Measurements from ENCODE around the gene ACHE.

Gene ACHE

GRCh38 chr7:100879685-100880261 lies 15.9 kb downstream of the ACHE start:
- peaks cover 18% of the 10 kb centered on the region for H3K4me1 ChIP-seq (ENCODE audit: insufficient read depth, low read length)
- H3K27me3 ChIP-seq (ENCODE audit: control insufficient read depth in 1 of 2, insufficient read depth in 2 of 2, low read length in 2 of 2) = no peaks in the 10 kb centered on the region
- H3K27ac ChIP-seq (ENCODE audit: low read depth, low read length) = no peak overlapping the region
- no peak overlapping the region for H3K9ac ChIP-seq (ENCODE audit: low read length)
- no peak overlapping the region for H3K4me3 ChIP-seq (ENCODE audit: low read depth in 1 of 2, low read length in 2 of 2)
- peaks cover 62% of the 10 kb centered on the region for H3K36me3 ChIP-seq (ENCODE audit: insufficient read depth, low read length)
- H3K9me3 ChIP-seq (ENCODE audit: low read length) = no peaks in the 10 kb centered on the region

- H3K4me1 ChIP-seq (ENCODE audit: insufficient read depth, low read length) = peaks cover 25% of the 10 kb centered on the region
- peaks cover 54% of the 10 kb centered on the region for H3K36me3 ChIP-seq (ENCODE audit: insufficient read depth, low read length)
- H3K27ac ChIP-seq (ENCODE audit: low read depth, low read length) = no peak overlapping the region
- H3K9me3 ChIP-seq (ENCODE audit: low read length) = no peaks in the 10 kb centered on the region
- H3K27me3 ChIP-seq (ENCODE audit: control insufficient read depth in 1 of 2, insufficient read depth in 2 of 2, low read length in 2 of 2) = no peaks in the 10 kb centered on the region
- H3K9ac ChIP-seq (ENCODE audit: low read length) = no peak overlapping the region
- H3K4me3 ChIP-seq (ENCODE audit: low read depth in 1 of 2, low read length in 2 of 2) = no peak overlapping the region
Measured at GRCh38 chr7:100878685-100879084, 17.0 kb downstream of the ACHE start.

- no peaks in the 10 kb centered on the region for H3K27me3 ChIP-seq (ENCODE audit: control insufficient read depth in 1 of 2, insufficient read depth in 2 of 2, low read length in 2 of 2)
- no peak overlapping the region for H3K27ac ChIP-seq (ENCODE audit: low read depth, low read length)
- peaks cover 54% of the 10 kb centered on the region for H3K36me3 ChIP-seq (ENCODE audit: insufficient read depth, low read length)
- no peaks in the 10 kb centered on the region for H3K9me3 ChIP-seq (ENCODE audit: low read length)
- H3K4me1 ChIP-seq (ENCODE audit: insufficient read depth, low read length) = peaks cover 27% of the 10 kb centered on the region
- H3K4me3 ChIP-seq (ENCODE audit: low read depth in 1 of 2, low read length in 2 of 2) = no peak overlapping the region
- no peak overlapping the region for H3K9ac ChIP-seq (ENCODE audit: low read length)
Measured at GRCh38 chr7:100878013-100878412, 17.7 kb downstream of the ACHE start.

- Histone ChIP-seq H3K4me1 (ENCODE audit: insufficient read depth, low read length) (peaks cover 27% of the 10 kb centered on the region), H3K4me3 (ENCODE audit: low read depth in 1 of 2, low read length in 2 of 2) (peak overlapping the region; percentile 79 to 100), H3K9ac (ENCODE audit: low read length) (peak overlapping the region; percentile 90), H3K9me3 (ENCODE audit: low read length) (no peaks in the 10 kb centered on the region), H3K27me3 (ENCODE audit: control insufficient read depth in 1 of 2, insufficient read depth in 2 of 2, low read length in 2 of 2) (no peaks in the 10 kb centered on the region), H3K27ac (ENCODE audit: low read depth, low read length) (peak overlapping the region; percentile 99), H3K36me3 (ENCODE audit: insufficient read depth, low read length) (peaks cover 52% of the 10 kb centered on the region)
Measured at GRCh38 chr7:100875356-100875751, 20.3 kb downstream of the ACHE start.

GRCh38 chr7:100874577-100875355 lies 20.9 kb downstream of the ACHE start, which contains the start of gene SRRT:
Gene SRRT, plus strand, starts transcription at chr7:100875103. Its CDS starts 488 bp downstream, at chr7:100875591.
- no peaks in the 10 kb centered on the region for H3K27me3 ChIP-seq (ENCODE audit: control insufficient read depth in 1 of 2, insufficient read depth in 2 of 2, low read length in 2 of 2)
- H3K36me3 ChIP-seq (ENCODE audit: insufficient read depth, low read length) = peaks cover 53% of the 10 kb centered on the region
- H3K9ac ChIP-seq (ENCODE audit: low read length) = peak within 1 kb of the TSS; percentile 90
- H3K4me1 ChIP-seq (ENCODE audit: insufficient read depth, low read length) = peaks cover 27% of the 10 kb centered on the region
- peak within 1 kb of the TSS; percentile 79 to 100 for H3K4me3 ChIP-seq (ENCODE audit: low read depth in 1 of 2, low read length in 2 of 2)
- peak within 1 kb of the TSS; percentile 99 for H3K27ac ChIP-seq (ENCODE audit: low read depth, low read length)
- H3K9me3 ChIP-seq (ENCODE audit: low read length) = no peaks in the 10 kb centered on the region

- Histone ChIP-seq H3K27me3 (ENCODE audit: control insufficient read depth in 1 of 2, insufficient read depth in 2 of 2, low read length in 2 of 2) (no peaks in the 10 kb centered on the region), H3K9me3 (ENCODE audit: low read length) (no peaks in the 10 kb centered on the region), H3K27ac (ENCODE audit: low read depth, low read length) (peak overlapping the region; percentile 99), H3K4me3 (ENCODE audit: low read depth in 1 of 2, low read length in 2 of 2) (peak overlapping the region; percentile 79 to 100), H3K36me3 (ENCODE audit: insufficient read depth, low read length) (peaks cover 50% of the 10 kb centered on the region), H3K9ac (ENCODE audit: low read length) (peak overlapping the region; percentile 56), H3K4me1 (ENCODE audit: insufficient read depth, low read length) (peaks cover 27% of the 10 kb centered on the region)
Measured at GRCh38 chr7:100874300-100874576, 21.4 kb downstream of the ACHE start.

GRCh38 chr7:100873599-100874299 lies 21.9 kb downstream of the ACHE start:
- H3K4me1 ChIP-seq (ENCODE audit: insufficient read depth, low read length) = peaks cover 31% of the 10 kb centered on the region
- no peaks in the 10 kb centered on the region for H3K9me3 ChIP-seq (ENCODE audit: low read length)
- no peaks in the 10 kb centered on the region for H3K27me3 ChIP-seq (ENCODE audit: control insufficient read depth in 1 of 2, insufficient read depth in 2 of 2, low read length in 2 of 2)
- H3K9ac ChIP-seq (ENCODE audit: low read length) = peak overlapping the region; percentile 56
- H3K36me3 ChIP-seq (ENCODE audit: insufficient read depth, low read length) = peaks cover 47% of the 10 kb centered on the region
- H3K27ac ChIP-seq (ENCODE audit: low read depth, low read length) = peak overlapping the region; percentile 99
- H3K4me3 ChIP-seq (ENCODE audit: low read depth in 1 of 2, low read length in 2 of 2) = peak overlapping the region; percentile 79 to 100

- peak overlapping the region; percentile 99 for H3K27ac ChIP-seq (ENCODE audit: low read depth, low read length)
- peaks cover 27% of the 10 kb centered on the region for H3K36me3 ChIP-seq (ENCODE audit: insufficient read depth, low read length)
- no peaks in the 10 kb centered on the region for H3K9me3 ChIP-seq (ENCODE audit: low read length)
- H3K4me3 ChIP-seq (ENCODE audit: low read depth in 1 of 2, low read length in 2 of 2) = peak overlapping the region; percentile 81 to 90
- H3K4me1 ChIP-seq (ENCODE audit: insufficient read depth, low read length) = peaks cover 25% of the 10 kb centered on the region
- H3K9ac ChIP-seq (ENCODE audit: low read length) = peak overlapping the region; percentile 91
- H3K27me3 ChIP-seq (ENCODE audit: control insufficient read depth in 1 of 2, insufficient read depth in 2 of 2, low read length in 2 of 2) = no peaks in the 10 kb centered on the region
Measured at GRCh38 chr7:100867776-100868485, 27.8 kb downstream of the ACHE start.

- peaks cover 25% of the 10 kb centered on the region for H3K4me1 ChIP-seq (ENCODE audit: insufficient read depth, low read length)
- peak within 1 kb of the TSS; percentile 81 to 90 for H3K4me3 ChIP-seq (ENCODE audit: low read depth in 1 of 2, low read length in 2 of 2)
- peak within 1 kb of the TSS; percentile 99 for H3K27ac ChIP-seq (ENCODE audit: low read depth, low read length)
- peak within 1 kb of the TSS; percentile 91 for H3K9ac ChIP-seq (ENCODE audit: low read length)
- H3K36me3 ChIP-seq (ENCODE audit: insufficient read depth, low read length) = peaks cover 19% of the 10 kb centered on the region
- no peaks in the 10 kb centered on the region for H3K9me3 ChIP-seq (ENCODE audit: low read length)
- no peaks in the 10 kb centered on the region for H3K27me3 ChIP-seq (ENCODE audit: control insufficient read depth in 1 of 2, insufficient read depth in 2 of 2, low read length in 2 of 2)
Measured at GRCh38 chr7:100867040-100867775, 28.5 kb downstream of the ACHE start, which contains the start of gene TRIP6. Gene TRIP6, plus strand, starts transcription at chr7:100867387. Its CDS starts 111 bp downstream, at chr7:100867498.

- no peaks in the 10 kb centered on the region for H3K27me3 ChIP-seq (ENCODE audit: control insufficient read depth in 1 of 2, insufficient read depth in 2 of 2, low read length in 2 of 2)
- H3K9me3 ChIP-seq (ENCODE audit: low read length) = no peaks in the 10 kb centered on the region
- peak overlapping the region; percentile 99 for H3K27ac ChIP-seq (ENCODE audit: low read depth, low read length)
- peaks cover 25% of the 10 kb centered on the region for H3K4me1 ChIP-seq (ENCODE audit: insufficient read depth, low read length)
- peaks cover 17% of the 10 kb centered on the region for H3K36me3 ChIP-seq (ENCODE audit: insufficient read depth, low read length)
- peak overlapping the region; percentile 81 to 90 for H3K4me3 ChIP-seq (ENCODE audit: low read depth in 1 of 2, low read length in 2 of 2)
- peak overlapping the region; percentile 87 for H3K9ac ChIP-seq (ENCODE audit: low read length)
Measured at GRCh38 chr7:100866729-100867039, 29.0 kb downstream of the ACHE start.
